CD4-positive, alpha-beta T cell (primary cell): ENCODE results near the gene S100A3. TPM values are rescaled to one million over a fixed set of nuclear protein-coding genes. Genes with fewer than 3 reads are reported as not detected.

Experiments used
- ATAC-seq: fragments of 200-7000 bp; cut with Tn5 transposase; one replicate; pipeline ENCODE4 v1.10.0; 2022; ENCODE audit warnings: mild to moderate bottlenecking; ENCODE audit not compliant: poor library complexity
- CTCF ChIA-PET: fragments of 350-600 bp; sonication (Branson Sonifier 250); formaldehyde crosslinking; loops from one replicate; lab custom pipeline; 2021; ENCODE audit warnings: antibody characterized with exemption, inconsistent platforms; lab: Charles Lee
- POLR2A ChIA-PET: fragments of 350-600 bp; sonication (Branson Sonifier 250); formaldehyde crosslinking; loops from one replicate; lab custom pipeline; 2021; ENCODE audit warnings: antibody characterized with exemption, inconsistent platforms; lab: Charles Lee
- DNase-seq, 14 experiments: peaks; one replicate each; pipeline ENCODE4 v3.0.0-alpha.2; 2013 to 2020; ENCODE audit warnings: mixed read lengths in 2 of 14
- H3K27ac ChIP-seq, 2 donors: one replicate each; pipeline versions ENCODE4 v1.5.1 to v1.7.0; 2013; ENCODE audit warnings: low read length in 2 of 2, low read depth in 1 of 2, mild to moderate bottlenecking in 1 of 2
- H3K27me3 ChIP-seq, 2 experiments: 1 replicate in 1 of 2; 2 replicates in 1 of 2; pipeline versions ENCODE4 v1.6.1 to v1.7.0; 2013; ENCODE audit warnings: low read length in 2 of 2, control low read depth in 1 of 2, mild to moderate bottlenecking in 1 of 2, moderate library complexity in 1 of 2; ENCODE audit not compliant: insufficient read depth in 2 of 2, control insufficient read depth in 1 of 2
- H3K36me3 ChIP-seq: one replicate; pipeline ENCODE4 v1.6.1; 2013; ENCODE audit warnings: low read length, control low read depth; ENCODE audit not compliant: insufficient read depth
- H3K4me1 ChIP-seq: one replicate; pipeline ENCODE4 v1.6.1; 2013; ENCODE audit warnings: low read length, control low read depth; ENCODE audit not compliant: insufficient read depth
- H3K4me3 ChIP-seq: one replicate; pipeline ENCODE4 v1.5.1; 2013; ENCODE audit warnings: mild to moderate bottlenecking, low read length, moderate library complexity
- H3K9me3 ChIP-seq, 2 experiments: 1 replicate in 1 of 2; 2 replicates in 1 of 2; pipeline versions ENCODE4 v1.6.1 to v1.7.0; 2013; ENCODE audit warnings: low read length in 2 of 2, mild to moderate bottlenecking in 2 of 2, control low read depth in 1 of 2, moderate library complexity in 1 of 2; ENCODE audit not compliant: control insufficient read depth in 1 of 2, insufficient read depth in 1 of 2
- H3K27ac Mint-ChIP-seq: one replicate; pipeline ENCODE4 v1.8.0; 2020; ENCODE audit warnings: mixed read lengths
- H3K27me3 Mint-ChIP-seq: one replicate; pipeline ENCODE4 v1.8.0; 2021; ENCODE audit warnings: mixed read lengths
- H3K36me3 Mint-ChIP-seq: one replicate; pipeline ENCODE4 v1.8.0; 2021; ENCODE audit warnings: low read depth, mixed read lengths
- H3K4me1 Mint-ChIP-seq: one replicate; pipeline ENCODE4 v1.8.0; 2021; ENCODE audit warnings: low read depth, mixed read lengths
- H3K4me3 Mint-ChIP-seq: one replicate; pipeline ENCODE4 v1.8.0; 2020; ENCODE audit warnings: mild to moderate bottlenecking, mixed read lengths
- H3K9me3 Mint-ChIP-seq: one replicate; pipeline ENCODE4 v1.8.0; 2020; ENCODE audit warnings: mixed read lengths
- CTCF ChIP-seq: fragments of 200-600 bp; IDR thresholded peaks from one replicate; pipeline ENCODE4 v1.8.0; 2022; ENCODE audit warnings: antibody characterized with exemption, mild to moderate bottlenecking
- intact Hi-C, 2 experiments: fragments of 100-400 bp; cut with DNase I in 1 of 2; cut with micrococcal nuclease in 1 of 2; formaldehyde crosslinking; loops; one replicate each; pipeline versions ENCODE4 v1.15.1 to v1.9.0; 2023 to 2025; cut with DNase I, micrococcal nuclease
- total RNA-seq, 174 experiments: library from RNA in 2 of 174; stranded (reverse) in 2 of 174; gene quantifications; one replicate each; pipeline ENCODE4 v1.2.3 and lab custom pipeline; 2021 to 2026

Gene S100A3
- total RNA-seq, 2 experiments from 2014 or later = not detected

- H3K36me3 Mint-ChIP-seq = no peaks in the 10 kb centered on the region
- no peak overlapping the region for H3K4me3 Mint-ChIP-seq
- Histone ChIP-seq H3K4me3 (no peak overlapping the region), H3K36me3 (no peaks in the 10 kb centered on the region), H3K4me1 (no peaks in the 10 kb centered on the region), H3K9me3 (no peaks in the 10 kb centered on the region), H3K27me3 (peaks cover 0 to 10% of the 10 kb centered on the region in 2 experiments), H3K27ac (no peak overlapping the region)
- H3K27ac Mint-ChIP-seq = no peak overlapping the region
- ATAC-seq (no peak), DNase-seq (no peak)
- peaks cover 27% of the 10 kb centered on the region for H3K27me3 Mint-ChIP-seq
- intact Hi-C loops = no loop called here
- no peak for TF ChIP-seq CTCF
- ChIA-PET CTCF (no interaction called here), POLR2A (no interaction called here)
- no peaks in the 10 kb centered on the region for H3K4me1 Mint-ChIP-seq
- H3K9me3 Mint-ChIP-seq = no peaks in the 10 kb centered on the region
These were observed 29.9 kb upstream of the S100A3 start for GRCh38 chr1:153578936-153579335.

- Histone ChIP-seq H3K27me3 (peaks cover 0 to 10% of the 10 kb centered on the region in 2 experiments), H3K27ac (no peak overlapping the region), H3K4me1 (no peaks in the 10 kb centered on the region), H3K4me3 (no peak overlapping the region), H3K36me3 (no peaks in the 10 kb centered on the region), H3K9me3 (no peaks in the 10 kb centered on the region)
- intact Hi-C loops = no loop called here
- no peaks in the 10 kb centered on the region for H3K36me3 Mint-ChIP-seq
- no peak overlapping the region for H3K4me3 Mint-ChIP-seq
- peaks cover 27% of the 10 kb centered on the region for H3K27me3 Mint-ChIP-seq
- no peaks in the 10 kb centered on the region for H3K4me1 Mint-ChIP-seq
- H3K9me3 Mint-ChIP-seq = no peaks in the 10 kb centered on the region
- DNase-seq = no peak
- ATAC-seq = no peak
- TF ChIP-seq CTCF = no peak
- ChIA-PET POLR2A (no interaction called here), CTCF (interaction anchor here (0.6 kb wide), 1 partner anchor 461 kb away, joined by 3 read pairs; no protein-coding TSS in a partner anchor)
- no peak overlapping the region for H3K27ac Mint-ChIP-seq
These were observed 29.4 kb upstream of the S100A3 start for GRCh38 chr1:153578490-153578889.

- Mint-ChIP-seq H3K27me3 (peaks cover 27% of the 10 kb centered on the region), H3K9me3 (no peaks in the 10 kb centered on the region), H3K4me3 (no peak overlapping the region), H3K36me3 (no peaks in the 10 kb centered on the region), H3K4me1 (peaks cover 6% of the 10 kb centered on the region), H3K27ac (no peak overlapping the region)
- ChIA-PET POLR2A (no interaction called here), CTCF (interaction anchor here (0.6 to 1.0 kb wide), 2 partner anchors 67 to 462 kb away, joined by 3 read pairs; no protein-coding TSS in a partner anchor)
- Histone ChIP-seq H3K27me3 (peaks cover 0 to 10% of the 10 kb centered on the region in 2 experiments), H3K9me3 (no peaks in the 10 kb centered on the region), H3K36me3 (no peaks in the 10 kb centered on the region), H3K4me3 (no peak overlapping the region), H3K27ac (no peak overlapping the region), H3K4me1 (no peaks in the 10 kb centered on the region)
- TF ChIP-seq CTCF = no peak
- intact Hi-C loops = no loop called here
- no peak for DNase-seq
- no peak for ATAC-seq
These were observed 28.6 kb upstream of the S100A3 start for GRCh38 chr1:153577624-153578051.
